ENCODE data around the gene CCSER1.

DNA sequence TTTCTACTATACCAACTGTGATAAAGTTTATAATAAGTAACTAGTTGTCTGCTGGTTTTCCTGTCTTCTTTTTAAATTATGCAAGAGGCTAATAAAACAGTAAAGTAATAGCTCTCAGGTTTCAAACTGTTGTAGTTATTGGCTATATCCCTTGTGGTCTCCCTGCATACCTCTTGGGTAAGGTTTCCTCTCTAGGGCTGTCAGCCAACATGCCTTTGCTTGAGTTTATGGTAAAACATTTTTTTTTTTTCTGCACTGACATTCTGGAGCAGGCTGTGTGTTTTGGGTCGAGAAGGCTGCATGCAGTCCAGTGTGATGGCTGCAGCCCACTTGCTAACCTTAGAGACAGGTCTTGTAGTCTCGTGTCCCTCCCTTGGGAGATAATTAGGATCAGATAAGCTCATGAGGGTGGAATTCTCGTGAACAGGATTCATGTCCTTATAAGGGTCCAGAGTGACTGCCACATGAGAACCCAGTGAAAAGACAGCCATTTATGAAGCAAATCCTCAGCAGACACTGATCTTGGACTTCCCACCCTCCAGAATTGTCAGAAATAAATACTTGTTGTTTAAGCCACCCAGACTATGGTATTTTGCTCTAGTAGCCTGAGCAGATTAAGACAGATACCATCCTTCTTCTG is 831.2 kb downstream of the CCSER1 start:
- TF ChIP-seq POLR2AphosphoS5 (IDR thresholded peaks at IDR 0.05; ENCODE audit: low read depth, low read length) (no peak), TCF7L2 (IDR thresholded peaks at IDR 0.05; ENCODE audit: low read depth, low read length) (no peak)
